Trophoblast cell (in vitro differentiated cells and primary cell): ENCODE results near the gene OBSL1.

Experiments used
- DNase-seq, 2 donors: peaks; one replicate each; pipeline ENCODE4 v3.0.0-alpha.2; 2016
- H2AFZ ChIP-seq: 2 replicates; pipeline ENCODE4 v1.6.1; 2013; ENCODE audit warnings: low read length, moderate library complexity, mild to moderate bottlenecking; ENCODE audit not compliant: insufficient read depth, poor library complexity
- H2AK5ac ChIP-seq: 2 replicates; pipeline ENCODE4 v1.6.1; 2013; ENCODE audit warnings: mild to moderate bottlenecking, low read length
- H2BK120ac ChIP-seq: 2 replicates; pipeline ENCODE4 v1.6.1; 2013; ENCODE audit warnings: low read length, mild to moderate bottlenecking, moderate library complexity; ENCODE audit not compliant: insufficient read depth, poor library complexity
- H2BK12ac ChIP-seq: 2 replicates; pipeline ENCODE4 v1.6.1; 2013; ENCODE audit warnings: mild to moderate bottlenecking, low read length, moderate library complexity
- H2BK5ac ChIP-seq: 2 replicates; pipeline ENCODE4 v1.6.1; 2013; ENCODE audit warnings: low read length, low read depth, moderate library complexity, mild to moderate bottlenecking; ENCODE audit not compliant: poor library complexity
- H3K14ac ChIP-seq: 2 replicates; pipeline ENCODE4 v1.6.1; 2013; ENCODE audit warnings: mild to moderate bottlenecking, low read length
- H3K18ac ChIP-seq: 2 replicates; pipeline ENCODE4 v1.6.1; 2013; ENCODE audit warnings: mild to moderate bottlenecking, low read length
- H3K23ac ChIP-seq: 2 replicates; pipeline ENCODE4 v1.6.1; 2013; ENCODE audit warnings: low read length
- H3K27ac ChIP-seq: 2 replicates; pipeline ENCODE4 v1.5.1; 2013; ENCODE audit warnings: low read depth, mild to moderate bottlenecking, inconsistent platforms, low read length, moderate library complexity
- H3K27me3 ChIP-seq: 2 replicates; pipeline ENCODE4 v1.6.1; 2013; ENCODE audit warnings: inconsistent platforms, mild to moderate bottlenecking, low read length, moderate library complexity; ENCODE audit not compliant: insufficient read depth
- H3K36me3 ChIP-seq, 2 experiments: 1 replicate in 1 of 2; 2 replicates in 1 of 2; pipeline ENCODE4 v1.6.1; 2013; ENCODE audit warnings: low read length in 2 of 2, mild to moderate bottlenecking in 2 of 2, moderate library complexity in 1 of 2; ENCODE audit not compliant: insufficient read depth in 2 of 2, control insufficient read depth in 1 of 2
- H3K4ac ChIP-seq: 2 replicates; pipeline ENCODE4 v1.6.1; 2013; ENCODE audit warnings: low read depth, mild to moderate bottlenecking, low read length, moderate library complexity
- H3K4me1 ChIP-seq, 2 experiments: 1 replicate in 1 of 2; 2 replicates in 1 of 2; pipeline ENCODE4 v1.6.1; 2013; ENCODE audit warnings: low read length in 2 of 2, mild to moderate bottlenecking in 2 of 2, moderate library complexity in 1 of 2; ENCODE audit not compliant: insufficient read depth in 2 of 2, control insufficient read depth in 1 of 2
- H3K4me2 ChIP-seq: 2 replicates; pipeline ENCODE4 v1.6.1; 2013; ENCODE audit warnings: inconsistent platforms, mild to moderate bottlenecking, low read length, moderate library complexity
- H3K4me3 ChIP-seq: 2 replicates; pipeline ENCODE4 v1.5.1; 2013; ENCODE audit warnings: mild to moderate bottlenecking, low read depth, low read length, inconsistent platforms
- H3K79me1 ChIP-seq: one replicate; pipeline ENCODE4 v1.6.1; 2013; ENCODE audit warnings: low read length
- H3K79me2 ChIP-seq: 2 replicates; pipeline ENCODE4 v1.6.1; 2013; ENCODE audit warnings: low read length, mild to moderate bottlenecking; ENCODE audit not compliant: control insufficient read depth, insufficient read depth, poor library complexity
- H3K9ac ChIP-seq: 2 replicates; pipeline ENCODE4 v1.6.1; 2013; ENCODE audit warnings: mild to moderate bottlenecking, low read length
- H3K9me3 ChIP-seq: 2 replicates; pipeline ENCODE4 v1.6.1; 2013; ENCODE audit warnings: low read depth, mild to moderate bottlenecking, control low read depth, inconsistent platforms, low read length; ENCODE audit not compliant: insufficient read depth
- H4K12ac ChIP-seq: 2 replicates; pipeline ENCODE4 v1.6.1; 2013; ENCODE audit warnings: low read depth, mild to moderate bottlenecking, low read length, moderate library complexity
- H4K8ac ChIP-seq: 2 replicates; pipeline ENCODE4 v1.6.1; 2013; ENCODE audit warnings: low read depth, mild to moderate bottlenecking, low read length, moderate library complexity
- H4K91ac ChIP-seq: one replicate; pipeline ENCODE4 v1.6.1; 2013; ENCODE audit warnings: low read depth, mild to moderate bottlenecking, low read length, moderate library complexity
- WGBS: extraction: QIAGEN DNeasy Blood & Tissue Kit; methylation state at CpG from one replicate; pipeline ENCODE4 v1.1.7; 2013; ENCODE audit warnings: missing lambda C conversion rate; ENCODE audit not compliant: insufficient read length, insufficient coverage; ENCODE audit errors: extremely low coverage; 5-methylcytosine and 5-hydroxymethylcytosine counted together

OBSL1 gene

GRCh38 chr2:219543596-219544358 is 27.6 kb downstream of the OBSL1 start, which contains the start of the genes CHPF and TMEM198:
TSS of gene CHPF (minus strand) at chr2:219543809. CDS start at chr2:219543538, 271 bp downstream.
TSS of gene TMEM198 (plus strand) at chr2:219544028. CDS start at chr2:219544728, 700 bp downstream.
- no peak within 1 kb of the TSS for H2AK5ac ChIP-seq
- WGBS = no CpG with 5 or more reads among the region's 75 CpGs
- H2BK5ac ChIP-seq = peak within 1 kb of the TSS; percentile 82
- peak within 1 kb of the TSS; percentile 82 for H4K8ac ChIP-seq
- peak within 1 kb of the TSS; percentile 88 for H3K9ac ChIP-seq
- peaks cover 7% of the 10 kb centered on the region for H3K79me1 ChIP-seq
- peak within 1 kb of the TSS; percentile 85 for H3K27ac ChIP-seq
- peak within 1 kb of the TSS; percentile 81 for H3K18ac ChIP-seq
- H3K14ac ChIP-seq = peak within 1 kb of the TSS; percentile 88
- H3K79me2 ChIP-seq = peaks cover 8% of the 10 kb centered on the region
- no peak within 1 kb of the TSS for H3K23ac ChIP-seq
- peak within 1 kb of the TSS; percentile 53 for H3K4ac ChIP-seq
- no peaks in the 10 kb centered on the region for H3K27me3 ChIP-seq
- peak within 1 kb of the TSS; percentile 59 for H2AFZ ChIP-seq
- H2BK12ac ChIP-seq = peak within 1 kb of the TSS; percentile 41
- peak within 1 kb of the TSS; percentile 92 for H3K4me3 ChIP-seq
- peak within 1 kb of the TSS; percentile 84 for H4K91ac ChIP-seq
- H3K4me2 ChIP-seq = peak within 1 kb of the TSS; percentile 96
- peaks cover 4 to 16% of the 10 kb centered on the region in 2 experiments for H3K4me1 ChIP-seq
- H4K12ac ChIP-seq = peak within 1 kb of the TSS; percentile 71
- peaks cover 27 to 28% of the 10 kb centered on the region in 2 experiments for H3K36me3 ChIP-seq
- H2BK120ac ChIP-seq = peak within 1 kb of the TSS; percentile 29
- peak; percentile 95 to 97 for DNase-seq
- no peaks in the 10 kb centered on the region for H3K9me3 ChIP-seq

- H3K4me2 ChIP-seq = peak overlapping the region; percentile 93
- H2BK5ac ChIP-seq = peak overlapping the region; percentile 82
- H3K4ac ChIP-seq = peak overlapping the region; percentile 53
- peak overlapping the region; percentile 41 for H2BK12ac ChIP-seq
- H3K27me3 ChIP-seq = no peaks in the 10 kb centered on the region
- H3K4me1 ChIP-seq = peaks cover 5 to 17% of the 10 kb centered on the region in 2 experiments
- H2AK5ac ChIP-seq = no peak overlapping the region
- H2BK120ac ChIP-seq = peak overlapping the region; percentile 29
- H4K8ac ChIP-seq = peak overlapping the region; percentile 82
- peak overlapping the region; percentile 81 for H3K18ac ChIP-seq
- peaks cover 8% of the 10 kb centered on the region for H3K79me2 ChIP-seq
- peak overlapping the region; percentile 88 for H3K14ac ChIP-seq
- peak overlapping the region; percentile 88 for H3K9ac ChIP-seq
- H3K4me3 ChIP-seq = peak overlapping the region; percentile 92
- peak overlapping the region; percentile 85 for H3K27ac ChIP-seq
- peak; percentile 69 to 74 for DNase-seq
- peaks cover 7% of the 10 kb centered on the region for H3K79me1 ChIP-seq
- H3K9me3 ChIP-seq = no peaks in the 10 kb centered on the region
- no CpG with 5 or more reads among the region's 66 CpGs for WGBS
- H3K36me3 ChIP-seq = peaks cover 31 to 33% of the 10 kb centered on the region in 2 experiments
- H4K91ac ChIP-seq = peak overlapping the region; percentile 84
- H4K12ac ChIP-seq = peak overlapping the region; percentile 71
- no peak overlapping the region for H3K23ac ChIP-seq
- peak overlapping the region; percentile 59 for H2AFZ ChIP-seq
Observed at GRCh38 chr2:219542931-219543595, 28.3 kb downstream of the OBSL1 start.

GRCh38 chr2:219541611-219542180 is 29.6 kb downstream of the OBSL1 start:
- peaks cover 9% of the 10 kb centered on the region for H3K79me1 ChIP-seq
- H3K18ac ChIP-seq = no peak overlapping the region
- H3K36me3 ChIP-seq = peaks cover 31 to 33% of the 10 kb centered on the region in 2 experiments
- WGBS = no CpG with 5 or more reads among the region's 48 CpGs
- H3K9ac ChIP-seq = no peak overlapping the region
- H3K4me1 ChIP-seq = peaks cover 10 to 28% of the 10 kb centered on the region in 2 experiments
- no peak overlapping the region for H4K12ac ChIP-seq
- H2BK5ac ChIP-seq = no peak overlapping the region
- no peak overlapping the region for H4K8ac ChIP-seq
- H3K27ac ChIP-seq = peak overlapping the region; percentile 5
- H2BK12ac ChIP-seq = no peak overlapping the region
- H3K79me2 ChIP-seq = peaks cover 8% of the 10 kb centered on the region
- peak overlapping the region; percentile 93 for H3K4me2 ChIP-seq
- no peaks in the 10 kb centered on the region for H3K27me3 ChIP-seq
- no peak overlapping the region for H2AFZ ChIP-seq
- no peak overlapping the region for H3K23ac ChIP-seq
- H2BK120ac ChIP-seq = no peak overlapping the region
- H3K4me3 ChIP-seq = peak overlapping the region; percentile 66
- no peak overlapping the region for H2AK5ac ChIP-seq
- H3K14ac ChIP-seq = no peak overlapping the region
- no peaks in the 10 kb centered on the region for H3K9me3 ChIP-seq
- H3K4ac ChIP-seq = no peak overlapping the region
- no peak overlapping the region for H4K91ac ChIP-seq
- peak; percentile 84 to 96 for DNase-seq

GRCh38 chr2:219540784-219541504 is 30.4 kb downstream of the OBSL1 start:
- Histone ChIP-seq H3K4me3 (no peak overlapping the region), H3K4ac (no peak overlapping the region), H2BK120ac (no peak overlapping the region), H3K36me3 (peaks cover 31 to 33% of the 10 kb centered on the region in 2 experiments), H3K79me1 (peaks cover 9% of the 10 kb centered on the region), H3K14ac (no peak overlapping the region), H4K91ac (no peak overlapping the region), H4K12ac (no peak overlapping the region), H2BK12ac (no peak overlapping the region), H3K27ac (no peak overlapping the region), H3K27me3 (no peaks in the 10 kb centered on the region), H2AFZ (no peak overlapping the region), H3K9me3 (no peaks in the 10 kb centered on the region), H2BK5ac (no peak overlapping the region), H2AK5ac (no peak overlapping the region), H3K4me1 (peaks cover 10 to 28% of the 10 kb centered on the region in 2 experiments), H3K23ac (no peak overlapping the region), H3K9ac (no peak overlapping the region), H3K79me2 (peaks cover 8% of the 10 kb centered on the region), H3K4me2 (no peak overlapping the region), H3K18ac (peak overlapping the region; percentile 2), H4K8ac (no peak overlapping the region)
- no peak for DNase-seq
- WGBS = no CpG with 5 or more reads among the region's 12 CpGs
